HPDE6-E6E7 (cell line): ENCODE measurements around the gene NFYB.
"Not testable (repeated sequence)": the region's sequence is repeated elsewhere in the genome, so short reads cannot be mapped to it uniquely, and the experiment has no call there.

Experiments
- DNase-seq: peaks from one replicate; pipeline ENCODE4 v3.0.0; 2011; ENCODE audit warnings: missing footprints; ENCODE audit errors: extremely low spot score

Gene NFYB

GRCh38 chr12:104163028-104163427 is 25.0 kb upstream of the NFYB start:
- DNase-seq: not testable (repeated sequence)

- no peak for DNase-seq
Observed at GRCh38 chr12:104155711-104156555, 17.9 kb upstream of the NFYB start.

DNA sequence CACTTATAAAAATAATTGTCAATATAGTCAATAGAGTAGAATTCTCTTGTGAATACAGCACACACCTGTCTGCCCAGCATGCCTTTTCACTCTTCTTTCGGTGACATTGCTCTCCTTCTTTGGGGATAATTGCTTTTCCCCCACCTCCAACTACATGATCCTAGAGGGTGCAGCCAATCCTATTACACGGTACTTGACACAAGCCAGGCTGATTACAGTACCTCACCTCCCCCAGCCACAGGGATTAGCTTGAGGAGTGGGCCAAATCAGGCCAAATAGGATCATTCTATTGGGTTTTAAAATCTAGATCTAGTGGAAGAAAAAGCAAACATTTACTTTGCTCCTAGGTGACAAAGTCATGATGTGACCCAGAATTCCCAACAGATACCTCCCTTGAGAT is 16.8 kb upstream of the NFYB start:
- DNase-seq: no peak

- DNase-seq: no peak
Observed at GRCh38 chr12:104154286-104154685, 16.3 kb upstream of the NFYB start.

- DNase-seq: no peak
Observed at GRCh38 chr12:104152685-104153241, 14.8 kb upstream of the NFYB start.

DNA sequence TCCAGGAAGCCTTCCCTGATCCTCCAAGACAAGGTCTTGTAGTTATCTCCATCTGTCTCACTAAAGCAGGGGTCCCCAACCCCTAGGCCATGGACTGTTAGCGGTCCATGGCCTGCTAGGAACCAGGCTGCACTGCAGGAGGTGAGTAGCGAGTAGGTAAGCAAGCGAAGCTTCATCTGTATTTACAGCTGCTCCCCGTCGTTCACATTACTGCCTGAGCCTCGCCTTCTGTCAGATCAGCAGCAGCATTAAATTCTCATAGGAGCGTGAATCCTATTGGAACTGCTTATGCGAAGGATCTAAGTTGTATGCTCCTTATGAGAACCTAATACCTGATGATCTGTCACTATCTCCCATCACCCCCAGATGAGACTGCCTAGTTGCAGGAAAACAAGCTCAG is 12.4 kb upstream of the NFYB start:
- DNase-seq: no peak

DNA sequence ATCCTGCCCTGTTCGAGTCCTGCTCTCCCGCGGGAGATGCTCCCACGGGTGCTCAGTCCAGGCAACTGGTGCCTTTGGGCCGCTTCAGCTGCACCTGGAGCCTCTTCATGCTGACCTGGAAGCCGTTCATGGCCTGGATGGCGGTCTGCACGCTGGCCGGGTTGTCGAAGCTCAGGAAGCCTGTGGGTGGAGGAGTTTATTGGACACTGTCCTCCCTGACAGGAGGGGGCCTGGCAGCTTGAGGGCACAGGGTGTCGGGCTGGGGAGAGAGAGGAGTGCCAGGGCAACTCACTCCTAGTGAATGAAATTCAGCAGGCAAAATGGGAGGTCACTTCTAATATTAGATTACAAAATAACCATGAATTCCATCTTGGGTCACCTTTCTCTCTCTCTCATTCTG is 9.3 kb upstream of the NFYB start:
- no peak for DNase-seq

- DNase-seq: no peak
Observed at GRCh38 chr12:104143918-104144317, 5.9 kb upstream of the NFYB start.

GRCh38 chr12:104143002-104143401 is 5.0 kb upstream of the NFYB start:
- no peak for DNase-seq

- DNase-seq: no peak
Observed at GRCh38 chr12:104142543-104142942, 4.5 kb upstream of the NFYB start.

- DNase-seq: no peak
Observed at GRCh38 chr12:104138797-104139152, 765 bp upstream of the NFYB start.

- no peak for DNase-seq
Observed at GRCh38 chr12:104137001-104137901, 759 bp downstream of the NFYB start.

- no peak for DNase-seq
Observed at GRCh38 chr12:104136577-104136976, 1.4 kb downstream of the NFYB start.

DNA sequence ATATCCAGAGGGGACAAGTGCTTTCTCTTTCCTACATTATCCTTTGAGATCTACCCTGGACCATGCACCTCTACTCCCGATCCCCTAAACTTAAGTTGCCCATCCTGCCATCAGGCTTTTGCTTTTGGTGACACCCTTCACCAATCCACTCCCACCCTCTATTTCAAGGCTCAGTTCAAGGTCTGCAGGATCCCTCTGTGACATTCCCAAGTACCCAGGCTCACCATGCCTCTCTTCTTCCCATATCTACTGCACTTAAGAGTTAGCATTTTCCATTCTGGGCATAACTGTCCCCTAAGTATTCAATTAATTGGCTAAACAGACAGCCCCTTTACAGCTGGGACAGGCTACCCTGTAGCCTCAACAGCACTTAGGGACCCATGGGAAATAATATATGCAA is 3.1 kb downstream of the NFYB start:
- no peak for DNase-seq

GRCh38 chr12:104133866-104134265 is 4.1 kb downstream of the NFYB start:
- DNase-seq: no peak

DNA sequence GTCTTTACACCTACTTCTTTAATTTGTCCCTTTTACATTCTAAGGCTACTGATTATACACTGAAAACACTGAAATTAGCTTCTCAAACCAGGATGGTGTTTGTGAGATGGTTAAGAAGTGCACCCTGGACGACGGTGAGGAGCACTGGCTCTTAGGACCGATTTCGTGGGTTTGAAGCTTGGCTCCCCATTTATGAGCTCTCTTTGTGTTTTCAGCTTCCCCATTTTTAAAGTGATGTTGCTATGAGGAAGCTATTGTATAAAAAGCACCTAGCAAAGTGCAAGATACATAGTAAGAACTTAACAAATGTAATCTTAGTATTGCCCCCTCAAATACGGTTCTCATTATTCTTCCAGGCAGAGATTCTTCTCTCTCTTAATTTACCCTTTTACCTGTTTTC is 4.7 kb downstream of the NFYB start:
- no peak for DNase-seq

- DNase-seq: no peak
Observed at GRCh38 chr12:104132351-104132956, 5.6 kb downstream of the NFYB start.

GRCh38 chr12:104131609-104132008 is 6.4 kb downstream of the NFYB start:
- no peak for DNase-seq

DNA sequence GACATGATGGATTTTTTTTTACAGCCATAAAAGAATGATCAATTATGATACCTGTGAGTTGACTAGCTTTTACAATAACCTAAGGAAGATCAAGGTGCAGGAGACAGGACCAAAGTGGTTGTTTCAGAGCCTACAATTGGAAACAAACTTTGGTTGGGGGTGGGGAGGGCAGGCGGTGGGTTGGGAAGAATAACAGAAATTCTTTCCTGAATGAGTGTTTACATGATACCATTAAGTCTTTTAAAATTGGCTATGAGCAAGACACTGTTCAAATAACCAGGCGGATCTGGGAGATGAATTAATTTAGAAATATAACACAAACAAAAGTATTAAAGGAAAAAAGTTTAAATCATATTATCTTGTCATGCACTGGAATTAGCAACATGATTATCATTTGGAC is 7.2 kb downstream of the NFYB start:
- no peak for DNase-seq

- no peak for DNase-seq
Observed at GRCh38 chr12:104126548-104126947, 11.5 kb downstream of the NFYB start.

DNA sequence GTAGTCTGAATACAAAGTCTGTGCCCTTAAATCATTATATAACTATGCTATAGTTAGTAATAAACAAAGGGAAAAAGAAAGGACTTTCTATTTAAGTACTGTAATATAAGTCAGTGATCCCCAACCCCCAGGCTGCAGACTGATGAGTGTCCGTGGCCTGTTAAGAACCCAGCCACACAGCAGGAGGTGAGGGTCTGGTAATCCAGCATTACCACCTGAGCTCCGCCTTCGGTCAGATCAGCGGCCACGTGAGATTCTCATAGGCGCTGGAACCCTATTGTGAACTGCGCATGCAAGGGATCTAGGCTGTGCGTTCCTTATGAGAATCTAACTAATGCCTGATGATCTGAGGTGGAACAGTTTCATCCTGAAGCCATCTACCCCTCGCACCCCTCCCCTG is 15.7 kb downstream of the NFYB start:
- no peak for DNase-seq

- DNase-seq: no peak
Observed at GRCh38 chr12:104121001-104121400, 17.0 kb downstream of the NFYB start.
